GM18511 (cell line): ENCODE data around the gene ETNPPL.

Source experiments
- ATAC-seq: cut with Tn5 transposase; IDR thresholded peaks from one replicate; pipeline ENCODE4 v1.9.1; 2021; ENCODE audit warnings: mild to moderate bottlenecking, moderate library complexity; ENCODE audit not compliant: unreplicated experiment

ETNPPL gene

DNA sequence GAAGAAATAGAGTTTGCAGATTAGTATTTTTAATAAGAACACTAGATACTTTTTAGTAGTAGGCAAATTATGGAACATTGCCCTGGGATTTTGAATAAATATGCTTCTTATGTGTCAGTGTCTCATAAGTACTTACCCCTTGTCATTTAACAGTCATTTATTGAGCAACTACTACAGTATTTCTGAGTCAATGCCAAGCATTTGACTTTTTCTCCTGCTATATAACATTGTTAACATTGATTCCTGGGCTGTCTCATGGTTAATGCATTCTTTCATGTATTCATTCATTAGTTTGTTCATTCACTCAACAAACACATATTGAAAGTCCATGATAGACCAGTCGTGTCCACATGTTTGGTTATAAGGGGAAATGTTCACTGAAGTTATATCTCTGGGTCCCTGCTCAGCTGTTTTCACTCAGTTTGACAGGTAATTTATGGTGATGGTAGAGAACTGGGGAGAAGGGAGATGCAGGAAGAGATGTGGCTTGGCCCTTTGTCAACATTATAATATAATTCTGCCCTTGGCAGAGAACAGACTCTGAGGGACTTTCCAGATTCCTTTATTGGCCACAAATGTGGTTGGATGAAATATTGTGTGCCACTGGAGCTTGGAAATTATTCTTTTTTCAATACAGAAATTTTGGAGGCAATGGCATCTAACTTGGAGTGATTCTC, 62.6 kb downstream of the ETNPPL start:
- no peak for ATAC-seq

- ATAC-seq: no peak
Measured at GRCh38 chr4:108696160-108696559, 66.7 kb downstream of the ETNPPL start.

GRCh38 chr4:108695062-108695461, 67.8 kb downstream of the ETNPPL start:
- no peak for ATAC-seq

DNA sequence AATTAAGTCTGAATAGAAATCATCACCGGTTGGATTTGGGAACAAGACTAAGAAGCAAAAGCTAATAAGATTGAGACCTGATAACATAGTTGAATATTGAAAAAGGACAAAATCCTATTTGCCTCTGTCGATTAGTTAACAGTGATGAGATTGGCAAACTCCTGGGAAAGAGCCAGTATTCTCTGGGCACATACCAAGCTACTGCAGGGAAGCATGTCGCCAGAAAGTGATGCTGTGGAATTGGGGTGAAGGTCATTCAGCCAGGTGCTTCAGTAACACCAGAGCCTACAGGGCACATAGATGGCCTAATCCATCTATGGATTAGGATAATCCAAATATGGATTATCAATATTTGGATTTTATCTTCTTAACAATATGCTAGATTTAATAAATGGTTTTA, 68.4 kb downstream of the ETNPPL start:
- ATAC-seq: no peak

GRCh38 chr4:108693819-108694218, 69.0 kb downstream of the ETNPPL start:
- no peak for ATAC-seq

GRCh38 chr4:108693211-108693610, 69.6 kb downstream of the ETNPPL start:
- ATAC-seq: no peak
